Neutrophil (primary cell): ENCODE measurements around the gene GAD1.

ENCODE experiments used
- H3K27ac ChIP-seq: fragments of 200-600 bp; sonication (generic); 2 replicates; pipeline ENCODE4 v1.5.1; 2016; ENCODE audit warnings: mild to moderate bottlenecking, moderate library complexity
- H3K27me3 ChIP-seq: fragments of 200-600 bp; sonication (generic); 2 replicates; pipeline ENCODE4 v1.6.0; 2016; ENCODE audit warnings: mild to moderate bottlenecking
- H3K36me3 ChIP-seq: fragments of 200-600 bp; sonication (generic); 2 replicates; pipeline ENCODE4 v1.5.1; 2017
- H3K4me1 ChIP-seq, 2 experiments: fragments of 200-600 bp in 1 of 2; sonication (generic) in 1 of 2; 1 replicate in 1 of 2; 2 replicates in 1 of 2; pipeline versions ENCODE4 v1.5.1 to v1.6.1; 2013 to 2016; ENCODE audit warnings: low read depth in 1 of 2, low read length in 1 of 2, mild to moderate bottlenecking in 1 of 2, moderate library complexity in 1 of 2; ENCODE audit not compliant: control insufficient read depth in 1 of 2, insufficient read depth in 1 of 2
- H3K4me3 ChIP-seq, 2 experiments: fragments of 200-600 bp in 1 of 2; sonication (generic) in 1 of 2; 1 replicate in 1 of 2; 2 replicates in 1 of 2; pipeline ENCODE4 v1.5.1; 2013 to 2016; ENCODE audit warnings: low read depth in 1 of 2, low read length in 1 of 2, mild to moderate bottlenecking in 1 of 2, moderate library complexity in 1 of 2
- H3K9me3 ChIP-seq: fragments of 200-600 bp; sonication (generic); 2 replicates; pipeline ENCODE4 v1.5.1; 2016
- CTCF ChIP-seq: fragments of 200-600 bp; sonication (generic); IDR thresholded peaks from 2 replicates; pipeline ENCODE4 v1.5.1; 2016; ENCODE audit warnings: antibody characterized with exemption

Gene GAD1

DNA sequence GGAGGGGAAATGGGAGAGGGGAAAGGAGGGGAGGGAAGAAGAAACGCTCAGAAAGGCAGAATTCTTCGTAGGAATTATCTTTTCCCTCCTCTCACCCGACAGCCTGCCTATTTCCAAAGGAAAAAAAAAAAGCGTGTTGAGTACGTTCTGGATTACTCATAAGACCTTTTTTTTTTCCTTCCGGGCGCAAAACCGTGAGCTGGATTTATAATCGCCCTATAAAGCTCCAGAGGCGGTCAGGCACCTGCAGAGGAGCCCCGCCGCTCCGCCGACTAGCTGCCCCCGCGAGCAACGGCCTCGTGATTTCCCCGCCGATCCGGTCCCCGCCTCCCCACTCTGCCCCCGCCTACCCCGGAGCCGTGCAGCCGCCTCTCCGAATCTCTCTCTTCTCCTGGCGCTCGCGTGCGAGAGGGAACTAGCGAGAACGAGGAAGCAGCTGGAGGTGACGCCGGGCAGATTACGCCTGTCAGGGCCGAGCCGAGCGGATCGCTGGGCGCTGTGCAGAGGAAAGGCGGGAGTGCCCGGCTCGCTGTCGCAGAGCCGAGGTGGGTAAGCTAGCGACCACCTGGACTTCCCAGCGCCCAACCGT lies at the start of gene GAD1:
Gene GAD1, plus strand, starts transcription at position 384 of the 589 bp plus-strand sequence. CDS start 1,705 bp downstream, outside the sequence.
- no peaks in the 10 kb centered on the region for H3K9me3 ChIP-seq
- H3K36me3 ChIP-seq = no peaks in the 10 kb centered on the region
- H3K27ac ChIP-seq = no peak within 1 kb of the TSS
- H3K27me3 ChIP-seq = peaks cover 93% of the 10 kb centered on the region
- H3K4me1 ChIP-seq = peaks cover 41 to 56% of the 10 kb centered on the region in 2 experiments
- H3K4me3 ChIP-seq = peak within 1 kb of the TSS; percentile 36 to 52
- no peak for TF ChIP-seq CTCF

DNA sequence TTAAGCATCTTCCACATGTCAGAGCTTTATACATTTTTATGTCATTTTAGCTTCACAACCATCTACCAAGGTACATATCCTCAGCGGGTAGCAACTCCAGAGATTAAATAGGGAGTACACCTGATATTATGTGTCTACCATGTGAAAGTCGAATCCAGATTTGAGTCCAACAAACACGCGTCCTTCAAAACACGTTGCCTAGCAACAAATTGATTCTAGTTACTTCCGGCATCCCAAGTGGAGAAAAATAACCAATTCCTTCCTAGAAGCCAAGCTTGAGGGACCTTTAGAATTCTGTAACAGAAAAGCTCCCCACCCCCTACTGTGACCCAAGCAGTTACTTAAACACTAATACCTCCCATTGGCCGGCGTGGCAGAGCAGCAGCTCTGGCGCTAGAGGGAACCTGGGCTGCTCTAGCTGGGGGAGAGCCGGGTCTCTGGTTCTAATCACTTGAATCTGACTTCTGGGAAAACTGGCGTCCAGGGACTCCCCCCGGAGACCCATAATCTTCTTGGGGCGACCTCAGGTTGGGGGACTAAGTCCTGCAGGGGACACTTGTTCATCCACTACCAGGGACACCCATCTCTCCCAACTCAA lies 46.6 kb upstream of the GAD1 start, which contains the start of gene ERICH2:
Gene ERICH2, plus strand, starts transcription at position 371 of the 598 bp plus-strand sequence. CDS start 304 bp downstream, outside the sequence.
- Histone ChIP-seq H3K9me3 (no peaks in the 10 kb centered on the region), H3K4me3 (peak within 1 kb of the TSS; percentile 59 to 62), H3K4me1 (peaks cover 9 to 11% of the 10 kb centered on the region in 2 experiments), H3K36me3 (no peaks in the 10 kb centered on the region), H3K27me3 (peaks cover 67% of the 10 kb centered on the region), H3K27ac (no peak within 1 kb of the TSS)
- TF ChIP-seq CTCF = no peak

GRCh38 chr2:170770606-170771420 lies 45.9 kb upstream of the GAD1 start:
- TF ChIP-seq CTCF = no peak
- peak overlapping the region; percentile 59 to 62 for H3K4me3 ChIP-seq
- peaks cover 9 to 11% of the 10 kb centered on the region in 2 experiments for H3K4me1 ChIP-seq
- peaks cover 74% of the 10 kb centered on the region for H3K27me3 ChIP-seq
- H3K9me3 ChIP-seq = no peaks in the 10 kb centered on the region
- no peaks in the 10 kb centered on the region for H3K36me3 ChIP-seq
- H3K27ac ChIP-seq = no peak overlapping the region

DNA sequence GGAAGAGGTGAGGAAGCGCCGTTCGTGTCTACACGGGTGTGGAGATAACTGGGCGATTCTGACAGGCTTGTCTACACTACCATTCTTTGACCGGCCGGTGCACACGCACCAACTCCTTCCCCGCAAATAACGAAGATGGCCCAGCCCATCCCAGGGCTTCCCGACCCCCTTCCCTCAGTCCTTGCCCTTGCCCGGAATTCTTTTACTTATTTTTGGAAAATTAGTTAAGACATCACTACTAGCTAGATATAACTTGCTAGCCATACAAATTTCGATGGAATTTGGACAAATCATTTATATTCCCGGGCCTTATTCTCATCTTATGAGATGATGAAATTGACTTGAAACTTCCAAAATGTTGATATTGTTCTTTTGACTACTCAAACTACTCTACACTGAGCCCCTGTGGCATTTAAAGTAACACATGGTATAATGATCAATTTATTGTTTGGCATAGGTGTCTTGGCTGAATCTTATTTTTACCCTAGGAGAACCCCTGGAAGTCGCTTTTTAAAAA lies 45.2 kb upstream of the GAD1 start:
- peaks cover 80% of the 10 kb centered on the region for H3K27me3 ChIP-seq
- H3K4me1 ChIP-seq = peaks cover 9 to 11% of the 10 kb centered on the region in 2 experiments
- H3K36me3 ChIP-seq = no peaks in the 10 kb centered on the region
- no peaks in the 10 kb centered on the region for H3K9me3 ChIP-seq
- H3K4me3 ChIP-seq = peak overlapping the region; percentile 54 to 59
- no peak overlapping the region for H3K27ac ChIP-seq
- no peak for TF ChIP-seq CTCF

DNA sequence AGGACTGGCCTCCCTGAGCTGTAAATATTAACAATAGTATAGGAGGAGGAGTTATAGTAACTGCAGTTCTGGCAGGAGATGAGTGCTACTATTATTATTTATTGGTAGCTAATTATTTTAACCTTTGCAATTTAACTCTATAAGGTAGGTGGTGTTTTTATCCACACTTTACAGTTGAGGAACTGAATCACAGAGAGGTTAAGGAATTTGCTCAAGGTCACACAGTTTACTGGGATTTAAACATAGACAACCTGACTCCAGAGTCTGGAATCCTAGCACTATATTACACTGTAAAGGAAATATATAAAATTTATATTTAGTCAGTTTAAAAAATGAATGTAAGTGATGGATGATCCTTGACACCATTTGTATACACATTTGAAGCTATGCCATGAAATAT lies 44.4 kb upstream of the GAD1 start:
- H3K27me3 ChIP-seq = peaks cover 88% of the 10 kb centered on the region
- no peaks in the 10 kb centered on the region for H3K9me3 ChIP-seq
- H3K4me1 ChIP-seq = peaks cover 9 to 11% of the 10 kb centered on the region in 2 experiments
- H3K27ac ChIP-seq = no peak overlapping the region
- H3K36me3 ChIP-seq = no peaks in the 10 kb centered on the region
- TF ChIP-seq CTCF = no peak
- no peak overlapping the region for H3K4me3 ChIP-seq
